ENCODE results near the gene FBXW7. TPM values are rescaled to one million over a fixed set of nuclear protein-coding genes. Genes with fewer than 3 reads are reported as not detected.

Gene FBXW7
- total RNA-seq, 2 experiments from 2014 or later, result 50.6 to 56.9 TPM

DNA sequence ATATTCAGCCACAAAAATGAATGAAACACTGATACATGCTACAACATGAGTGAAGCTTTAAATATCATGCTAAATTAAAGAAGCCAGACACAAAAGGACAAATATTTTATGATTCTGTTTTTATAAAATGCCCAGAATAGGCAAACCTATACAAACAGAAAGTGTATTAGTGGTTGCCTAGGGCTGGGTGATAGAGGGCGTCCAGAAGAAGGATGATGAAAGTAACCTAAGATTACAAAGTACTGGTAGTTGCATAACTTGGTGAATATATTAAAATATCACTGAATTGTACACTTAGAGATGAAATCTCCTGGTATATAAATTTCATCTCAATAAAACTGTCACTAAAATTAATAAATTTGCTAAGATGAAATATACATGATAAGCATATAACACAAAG, 67.5 kb downstream of the FBXW7 start:
- CTCF ChIA-PET, result interaction anchor here (0.7 kb wide), 1 partner anchor 862 kb away, joined by 3 read pairs; no protein-coding TSS in a partner anchor

DNA sequence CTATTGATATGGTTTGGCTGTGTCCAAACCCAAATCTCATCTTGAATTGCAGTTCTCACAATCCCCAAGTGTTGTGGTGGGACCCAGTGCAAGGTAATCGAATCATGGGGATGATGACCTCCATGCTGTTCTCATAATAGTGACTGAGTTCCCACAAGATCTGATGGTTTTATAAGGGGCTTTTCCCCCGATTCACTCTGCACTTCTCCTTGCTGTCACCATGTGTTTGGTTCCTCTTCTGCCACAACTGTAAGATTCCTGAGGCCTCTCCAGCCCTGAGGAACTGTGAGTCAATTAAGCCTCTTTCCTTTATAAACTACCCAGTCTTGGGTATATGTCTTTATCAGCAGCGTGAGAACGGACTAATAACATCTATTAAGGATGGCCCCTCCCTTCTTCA, 68.8 kb downstream of the FBXW7 start:
- H3K36me3 Mint-ChIP-seq (ENCODE audit: low read depth), result peaks cover 24% of the 10 kb centered on the region
- CTCF ChIA-PET, result no interaction called here
- H3K4me1 Mint-ChIP-seq (ENCODE audit: low read depth), result peaks cover 37% of the 10 kb centered on the region
- ATAC-seq (no peak), DNase-seq (no peak)
- H3K27me3 Mint-ChIP-seq (ENCODE audit: low read depth), result no peaks in the 10 kb centered on the region
- H3K27ac Mint-ChIP-seq, result no peak overlapping the region
- H3K4me3 Mint-ChIP-seq, result no peak overlapping the region
- peaks cover 4% of the 10 kb centered on the region for H3K9me3 Mint-ChIP-seq (ENCODE audit: insufficient read depth)
- POLR2A ChIA-PET, result no interaction called here

More for the DNA sequence above, 67.5 kb downstream of the FBXW7 start:
- H3K27ac Mint-ChIP-seq, result no peak overlapping the region
- no peaks in the 10 kb centered on the region for H3K27me3 Mint-ChIP-seq (ENCODE audit: low read depth)
- ATAC-seq (no peak), DNase-seq (no peak)
- peaks cover 20% of the 10 kb centered on the region for H3K36me3 Mint-ChIP-seq (ENCODE audit: low read depth)
- no peak overlapping the region for H3K4me3 Mint-ChIP-seq
- POLR2A ChIA-PET, result no interaction called here
- H3K9me3 Mint-ChIP-seq (ENCODE audit: insufficient read depth), result peaks cover 4% of the 10 kb centered on the region
- peaks cover 24% of the 10 kb centered on the region for H3K4me1 Mint-ChIP-seq (ENCODE audit: low read depth)

DNA sequence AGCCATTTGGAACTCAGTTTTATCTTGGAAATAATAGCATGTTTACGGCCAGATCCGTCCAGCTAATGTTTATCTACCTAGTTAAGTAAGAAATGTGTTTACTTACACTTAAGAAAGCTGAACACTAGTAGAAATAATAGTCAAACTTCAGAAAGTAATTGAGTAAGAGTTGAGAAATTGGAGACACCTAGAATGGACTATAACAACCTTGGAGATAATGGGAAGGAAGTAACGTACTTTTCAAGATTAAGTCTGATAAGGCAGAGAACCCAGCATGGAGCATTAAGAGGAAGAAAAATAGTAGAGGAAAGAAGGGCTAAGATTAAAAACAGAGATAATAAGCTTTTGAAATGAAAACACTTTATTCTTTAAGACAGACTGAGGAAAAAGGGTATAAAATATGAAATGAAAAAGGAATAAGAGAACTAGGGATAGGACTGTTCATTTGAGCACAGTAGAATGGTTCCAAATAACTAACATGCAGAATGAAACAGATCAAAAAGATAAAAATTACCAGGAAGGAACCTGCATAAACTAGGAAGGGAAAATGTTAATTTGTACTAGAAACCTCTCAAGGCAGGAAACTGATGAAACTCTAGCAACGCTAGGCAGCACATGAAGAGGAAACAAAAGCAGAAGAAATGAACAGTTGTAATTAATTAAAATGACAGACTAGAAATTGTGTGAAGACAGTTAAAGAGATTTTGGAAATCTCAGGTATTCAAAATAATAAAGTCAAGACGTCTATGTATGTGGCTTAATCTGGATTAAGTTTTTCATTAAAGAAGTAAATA, 71.7 kb downstream of the FBXW7 start:
- ATAC-seq (peak; percentile 48), DNase-seq (no peak)
- Mint-ChIP-seq H3K4me1 (ENCODE audit: low read depth) (peaks cover 58% of the 10 kb centered on the region), H3K27ac (peak overlapping the region; percentile 65), H3K4me3 (peak overlapping the region; percentile 49), H3K27me3 (ENCODE audit: low read depth) (no peaks in the 10 kb centered on the region), H3K9me3 (ENCODE audit: insufficient read depth) (no peaks in the 10 kb centered on the region), H3K36me3 (ENCODE audit: low read depth) (peaks cover 18% of the 10 kb centered on the region)
- POLR2A ChIA-PET, result no interaction called here
- CTCF ChIA-PET, result interaction anchor here (0.9 to 2.1 kb wide), 5 partner anchors 13 to 177 kb away, joined by 3 to 8 read pairs (median 3); no protein-coding TSS in a partner anchor

DNA sequence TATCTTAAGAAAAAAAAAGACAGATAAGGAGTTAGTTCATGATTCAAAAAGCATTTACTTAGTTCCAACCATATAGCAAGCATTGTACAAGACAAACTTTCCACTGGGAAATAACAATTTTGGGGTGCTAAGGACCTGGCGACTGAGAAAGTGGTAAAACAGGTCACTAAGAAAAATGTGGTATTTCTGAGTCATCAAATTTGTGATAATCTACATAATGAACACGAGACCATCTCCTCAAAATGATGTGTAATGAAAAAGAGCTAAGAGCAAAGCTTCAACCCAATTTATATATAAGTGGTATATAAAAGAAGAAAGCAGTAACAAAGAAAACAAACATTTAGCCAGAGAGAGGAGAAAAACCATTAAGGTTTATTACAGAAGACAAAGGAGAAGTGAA, 72.3 kb downstream of the FBXW7 start:
- ChIA-PET POLR2A (interaction anchor here (1.3 kb wide), 1 partner anchor 215 kb away, joined by 7 read pairs; no protein-coding TSS in a partner anchor), CTCF (interaction anchor here (0.9 to 2.1 kb wide), 3 partner anchors 14 to 38 kb away, joined by 3 to 8 read pairs (median 7); no protein-coding TSS in a partner anchor)
- H3K36me3 Mint-ChIP-seq (ENCODE audit: low read depth), result peaks cover 18% of the 10 kb centered on the region
- no peaks in the 10 kb centered on the region for H3K27me3 Mint-ChIP-seq (ENCODE audit: low read depth)
- peaks cover 65% of the 10 kb centered on the region for H3K4me1 Mint-ChIP-seq (ENCODE audit: low read depth)
- H3K4me3 Mint-ChIP-seq, result no peak overlapping the region
- ATAC-seq (no peak), DNase-seq (no peak)
- H3K9me3 Mint-ChIP-seq (ENCODE audit: insufficient read depth), result no peaks in the 10 kb centered on the region
- H3K27ac Mint-ChIP-seq, result peak overlapping the region; percentile 65

DNA sequence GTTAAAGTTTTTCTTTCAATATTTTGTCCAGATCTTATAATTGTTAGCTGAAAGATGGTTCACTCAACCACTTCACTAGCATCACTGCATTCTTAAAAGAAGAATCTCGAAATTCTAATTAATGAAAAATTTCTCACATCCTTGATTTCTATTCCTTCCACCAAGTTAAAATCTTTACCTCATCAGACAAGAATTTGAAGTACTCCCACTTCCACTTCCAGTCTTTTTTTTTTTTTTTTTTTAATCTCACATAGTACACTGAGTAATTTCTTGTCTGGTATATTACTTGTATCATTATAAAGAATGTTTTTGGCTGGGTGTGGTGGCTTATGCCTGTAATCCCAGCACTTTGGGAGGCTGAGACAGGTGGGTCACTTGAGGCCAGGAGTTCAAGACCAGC, 73.2 kb downstream of the FBXW7 start:
- ATAC-seq (no peak), DNase-seq (no peak)
- no peak overlapping the region for H3K27ac Mint-ChIP-seq
- H3K4me1 Mint-ChIP-seq (ENCODE audit: low read depth), result peaks cover 70% of the 10 kb centered on the region
- no peaks in the 10 kb centered on the region for H3K27me3 Mint-ChIP-seq (ENCODE audit: low read depth)
- H3K9me3 Mint-ChIP-seq (ENCODE audit: insufficient read depth), result no peaks in the 10 kb centered on the region
- CTCF ChIA-PET, result interaction anchor here (0.7 to 2.1 kb wide), 4 partner anchors 16 to 54 kb away, joined by 3 to 8 read pairs (median 3); no protein-coding TSS in a partner anchor
- H3K4me3 Mint-ChIP-seq, result no peak overlapping the region
- POLR2A ChIA-PET, result interaction anchor here (1.3 kb wide), 1 partner anchor 216 kb away, joined by 7 read pairs; no protein-coding TSS in a partner anchor
- peaks cover 18% of the 10 kb centered on the region for H3K36me3 Mint-ChIP-seq (ENCODE audit: low read depth)

DNA sequence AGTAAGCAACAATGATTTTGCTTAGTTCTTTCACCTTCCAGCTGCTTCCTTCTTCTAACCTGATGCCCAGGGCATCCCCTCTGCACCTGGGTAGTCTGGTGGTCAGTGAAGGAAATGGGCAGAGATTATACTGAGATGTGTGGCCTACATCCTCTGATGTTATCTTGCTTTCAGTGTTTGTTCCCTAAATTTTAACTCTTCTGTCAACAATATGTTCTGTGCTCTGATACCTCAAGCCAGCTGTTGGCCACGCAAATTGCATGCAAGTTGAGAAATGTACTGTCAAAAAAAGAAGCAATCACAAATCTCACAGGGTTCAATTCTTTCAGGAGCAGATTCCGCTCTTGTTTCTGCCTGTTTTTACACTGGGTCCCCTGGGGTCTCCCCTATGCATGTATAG, 73.8 kb downstream of the FBXW7 start:
- DNase-seq (no peak), ATAC-seq (no peak)
- POLR2A ChIA-PET, result no interaction called here
- H3K4me1 Mint-ChIP-seq (ENCODE audit: low read depth), result peaks cover 71% of the 10 kb centered on the region
- no peak overlapping the region for H3K4me3 Mint-ChIP-seq
- H3K27ac Mint-ChIP-seq, result peak overlapping the region; percentile 74
- no peaks in the 10 kb centered on the region for H3K27me3 Mint-ChIP-seq (ENCODE audit: low read depth)
- H3K9me3 Mint-ChIP-seq (ENCODE audit: insufficient read depth), result no peaks in the 10 kb centered on the region
- peaks cover 15% of the 10 kb centered on the region for H3K36me3 Mint-ChIP-seq (ENCODE audit: low read depth)
- CTCF ChIA-PET, result interaction anchor here (0.6 to 2.1 kb wide), 5 partner anchors 17 to 53 kb away, joined by 3 to 8 read pairs (median 3); no protein-coding TSS in a partner anchor

DNA sequence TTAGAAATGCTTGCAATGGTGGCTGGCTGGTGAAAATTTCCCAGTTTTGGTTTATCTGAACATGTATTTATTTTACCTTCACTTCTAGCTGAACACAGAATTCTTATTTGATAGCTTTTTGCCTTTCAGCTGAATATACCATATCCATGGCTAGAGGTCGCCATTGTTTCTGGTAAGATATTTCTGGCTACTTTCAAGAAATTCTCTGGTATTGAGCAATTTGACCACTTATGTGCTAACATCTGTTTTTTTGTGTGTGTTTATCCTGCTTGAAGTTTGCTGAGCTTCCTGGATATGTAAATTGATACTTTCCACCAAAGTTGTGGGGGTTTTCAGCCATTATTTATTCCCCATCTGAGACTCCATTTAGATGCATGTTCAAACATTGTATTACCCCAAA, 75.4 kb downstream of the FBXW7 start:
- H3K36me3 Mint-ChIP-seq (ENCODE audit: low read depth), result peaks cover 11% of the 10 kb centered on the region
- H3K27ac Mint-ChIP-seq, result peak overlapping the region; percentile 45
- H3K27me3 Mint-ChIP-seq (ENCODE audit: low read depth), result no peaks in the 10 kb centered on the region
- ChIA-PET CTCF (interaction anchor here (0.7 to 1.3 kb wide), 9 partner anchors 8 to 181 kb away, joined by 3 to 7 read pairs (median 4); no protein-coding TSS in a partner anchor), POLR2A (no interaction called here)
- ATAC-seq, result no peak
- no peak for DNase-seq
- no peak overlapping the region for H3K4me3 Mint-ChIP-seq
- no peaks in the 10 kb centered on the region for H3K9me3 Mint-ChIP-seq (ENCODE audit: insufficient read depth)
- peaks cover 74% of the 10 kb centered on the region for H3K4me1 Mint-ChIP-seq (ENCODE audit: low read depth)

DNA sequence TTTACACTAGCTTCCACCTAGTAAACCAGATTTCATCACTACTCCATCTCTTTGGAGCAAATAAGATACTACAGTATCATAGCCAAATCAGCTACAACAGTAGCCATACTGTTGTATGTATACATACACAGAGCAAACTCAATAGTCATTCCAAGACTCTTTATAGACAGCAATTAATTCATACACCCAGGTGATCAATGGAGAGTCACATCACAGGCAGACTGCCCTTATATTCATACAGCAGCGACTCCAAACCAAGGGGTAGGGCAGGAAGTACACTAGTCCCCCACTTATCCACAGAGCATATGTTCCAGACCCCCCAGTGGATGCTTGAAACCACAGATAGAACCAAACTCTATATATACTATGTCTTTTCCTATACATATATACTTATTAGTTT, 76.6 kb downstream of the FBXW7 start:
- H3K9me3 Mint-ChIP-seq (ENCODE audit: insufficient read depth), result no peaks in the 10 kb centered on the region
- H3K27me3 Mint-ChIP-seq (ENCODE audit: low read depth), result no peaks in the 10 kb centered on the region
- CTCF ChIA-PET, result interaction anchor here (0.9 to 1.8 kb wide), 11 partner anchors 10 to 182 kb away, joined by 3 to 16 read pairs (median 5); no protein-coding TSS in a partner anchor
- peak overlapping the region; percentile 81 for H3K27ac Mint-ChIP-seq
- H3K4me3 Mint-ChIP-seq, result peak overlapping the region; percentile 38
- ATAC-seq (peak; percentile 53), DNase-seq (peak; percentile 37)
- POLR2A ChIA-PET, result interaction anchor here (1.1 to 1.3 kb wide), 3 partner anchors 27 to 77 kb away, joined by 3 to 4 read pairs (median 4); partner anchors contain the start of gene FBXW7
- H3K4me1 Mint-ChIP-seq (ENCODE audit: low read depth), result peaks cover 71% of the 10 kb centered on the region
- H3K36me3 Mint-ChIP-seq (ENCODE audit: low read depth), result peaks cover 11% of the 10 kb centered on the region

DNA sequence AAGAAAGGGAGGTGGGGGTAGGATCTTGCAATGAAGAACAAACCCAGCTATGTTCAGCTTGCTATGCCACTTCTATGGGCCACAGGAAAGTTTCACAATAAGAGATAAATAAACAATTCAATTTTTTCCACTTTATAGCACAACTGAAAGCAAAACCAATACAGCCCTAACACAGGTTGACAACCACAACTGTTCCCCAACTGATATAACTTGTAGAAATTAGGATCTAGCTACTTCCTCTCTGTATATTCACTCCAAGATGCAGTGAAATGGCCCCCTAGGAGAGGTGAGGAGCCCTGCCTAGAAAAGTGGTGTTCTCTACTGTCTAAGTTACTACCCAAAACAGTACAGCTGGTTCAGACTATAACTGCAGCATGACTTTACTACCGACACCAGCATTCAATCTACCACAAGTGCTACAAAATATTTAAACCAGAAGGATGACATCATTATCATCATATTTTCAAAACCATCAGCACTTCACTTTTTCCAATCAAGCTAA, 77.0 kb downstream of the FBXW7 start:
- Mint-ChIP-seq H3K36me3 (ENCODE audit: low read depth) (peaks cover 11% of the 10 kb centered on the region), H3K9me3 (ENCODE audit: insufficient read depth) (no peaks in the 10 kb centered on the region), H3K27me3 (ENCODE audit: low read depth) (no peaks in the 10 kb centered on the region), H3K27ac (peak overlapping the region; percentile 81), H3K4me3 (peak overlapping the region; percentile 38), H3K4me1 (ENCODE audit: low read depth) (peaks cover 68% of the 10 kb centered on the region)
- ChIA-PET CTCF (interaction anchor here (0.9 to 1.8 kb wide), 11 partner anchors 9 to 182 kb away, joined by 3 to 16 read pairs (median 5); no protein-coding TSS in a partner anchor), POLR2A (interaction anchor here (1.1 to 1.3 kb wide), 3 partner anchors 27 to 77 kb away, joined by 3 to 4 read pairs (median 4); partner anchors contain the start of gene FBXW7)
- peak; percentile 77 for ATAC-seq
- DNase-seq, result peak; percentile 31

DNA sequence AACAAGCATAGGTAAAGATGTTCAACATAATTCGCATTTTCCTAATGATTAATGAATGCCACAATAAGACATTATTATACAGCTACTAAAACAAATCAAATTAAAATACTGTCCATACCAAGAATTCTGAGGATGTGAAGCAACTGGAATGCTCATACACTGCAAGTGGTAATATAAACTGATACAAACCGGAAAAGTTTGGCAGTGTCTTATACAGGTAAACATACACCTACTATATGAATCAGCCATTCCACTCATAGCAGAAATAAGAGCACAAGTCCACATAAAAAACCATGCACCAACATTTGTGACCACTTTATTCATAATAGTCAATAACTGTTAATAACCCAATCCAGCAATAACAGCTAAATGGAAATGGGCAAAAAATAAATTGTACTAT, 79.3 kb downstream of the FBXW7 start:
- H3K27me3 Mint-ChIP-seq (ENCODE audit: low read depth), result no peaks in the 10 kb centered on the region
- ChIA-PET POLR2A (no interaction called here), CTCF (interaction anchor here (0.5 to 4.3 kb wide), 7 partner anchors 30 to 184 kb away, joined by 3 to 29 read pairs (median 5); no protein-coding TSS in a partner anchor)
- peaks cover 3% of the 10 kb centered on the region for H3K36me3 Mint-ChIP-seq (ENCODE audit: low read depth)
- H3K4me3 Mint-ChIP-seq, result no peak overlapping the region
- DNase-seq (no peak), ATAC-seq (no peak)
- H3K4me1 Mint-ChIP-seq (ENCODE audit: low read depth), result peaks cover 45% of the 10 kb centered on the region
- no peak overlapping the region for H3K27ac Mint-ChIP-seq
- no peaks in the 10 kb centered on the region for H3K9me3 Mint-ChIP-seq (ENCODE audit: insufficient read depth)

DNA sequence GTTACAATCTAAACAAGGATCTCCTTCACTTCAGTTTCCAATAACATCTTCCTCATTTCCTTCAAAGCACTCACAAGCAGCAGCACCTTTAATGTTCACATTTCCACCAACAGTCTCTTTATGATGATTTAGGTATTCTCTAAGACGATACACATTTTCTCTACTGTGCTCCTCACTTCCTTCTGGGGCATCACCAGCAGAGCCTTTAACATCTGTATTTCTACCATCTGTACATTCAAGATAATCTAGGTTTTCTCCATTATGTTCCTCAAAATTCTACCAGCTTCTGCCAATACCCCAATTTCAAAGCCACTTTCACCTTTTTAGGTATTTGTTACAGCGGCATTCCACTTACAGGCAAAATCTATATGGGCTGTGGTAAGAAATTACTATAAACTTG, 80.6 kb downstream of the FBXW7 start:
- no peaks in the 10 kb centered on the region for H3K36me3 Mint-ChIP-seq (ENCODE audit: low read depth)
- H3K4me3 Mint-ChIP-seq, result no peak overlapping the region
- ChIA-PET CTCF (interaction anchor here (0.7 to 4.3 kb wide), 16 partner anchors 12 to 284 kb away, joined by 3 to 29 read pairs (median 6); no protein-coding TSS in a partner anchor), POLR2A (no interaction called here)
- no peaks in the 10 kb centered on the region for H3K9me3 Mint-ChIP-seq (ENCODE audit: insufficient read depth)
- H3K4me1 Mint-ChIP-seq (ENCODE audit: low read depth), result peaks cover 34% of the 10 kb centered on the region
- no peak for DNase-seq
- no peaks in the 10 kb centered on the region for H3K27me3 Mint-ChIP-seq (ENCODE audit: low read depth)
- H3K27ac Mint-ChIP-seq, result no peak overlapping the region
- ATAC-seq, result no peak

Data from activated CD8-positive, alpha-beta T cell treated with anti-CD3 and anti-CD28 coated beads, Interleukin-2, amount 10 ng/mL, durations not matched to agents 7 days and 5 days (primary cell).